Measurements from ENCODE around the gene MEGF11.

MEGF11 gene

DNA sequence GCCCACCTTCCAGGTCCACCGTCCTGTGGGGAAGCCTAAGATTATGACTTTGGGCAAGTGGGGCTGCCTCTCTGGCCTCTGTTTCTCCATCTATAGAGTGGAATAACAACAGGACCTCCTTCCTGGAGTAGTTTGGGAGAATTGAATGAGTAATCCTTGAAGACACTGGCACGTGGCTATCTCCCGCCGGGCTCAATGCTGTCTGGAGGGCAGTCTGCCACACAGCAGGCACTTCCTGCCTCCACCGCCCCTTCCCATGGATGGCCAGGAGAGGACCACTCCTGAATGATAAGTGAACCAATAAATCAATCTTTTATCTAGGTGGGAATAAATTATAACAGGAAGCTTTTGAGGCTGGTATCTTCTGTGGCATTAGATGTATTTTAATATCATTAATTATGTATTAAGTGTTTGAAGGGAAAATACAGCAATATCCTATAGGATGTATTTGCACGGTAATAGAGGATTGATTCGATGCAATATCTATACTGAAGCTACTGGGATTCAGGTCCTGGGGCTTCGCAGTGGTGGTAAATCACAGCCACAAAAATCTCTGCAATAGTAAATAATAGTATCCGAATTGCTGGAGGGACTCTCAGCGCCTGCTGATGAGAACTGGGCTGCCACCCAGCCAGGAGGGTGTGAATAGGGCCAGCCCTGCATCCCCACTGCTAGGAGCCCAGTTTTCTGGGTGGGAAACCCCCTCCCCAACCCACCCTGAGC, 15.9 kb downstream of the MEGF11 start:
- no peak for DNase-seq

DNA sequence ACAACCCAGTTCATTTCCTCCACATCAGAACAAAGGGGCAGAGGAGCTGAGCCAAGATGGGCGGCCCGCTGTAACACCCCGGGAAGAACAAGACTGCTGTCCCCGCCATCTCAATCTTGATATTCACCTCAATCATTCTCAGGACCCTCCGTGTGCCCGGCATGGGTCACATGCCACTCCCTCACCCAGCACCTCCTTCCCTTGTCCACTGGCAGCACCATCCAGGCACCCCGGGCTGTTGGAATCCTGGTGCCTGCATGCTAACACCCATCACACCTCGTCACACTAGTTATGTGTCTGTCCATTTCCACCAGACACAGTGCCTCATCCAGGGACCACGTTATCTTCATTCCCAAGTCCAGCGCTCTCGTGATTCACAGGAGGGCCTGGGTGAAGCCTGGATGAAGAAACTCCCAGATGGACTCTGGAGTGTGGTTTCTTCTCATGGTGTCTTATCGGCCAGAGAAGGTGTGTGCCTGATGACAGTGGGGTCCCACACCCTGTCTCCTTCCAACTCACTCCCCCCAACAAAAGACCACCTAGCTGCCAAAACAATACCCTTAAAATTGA, 16.7 kb downstream of the MEGF11 start:
- no peak for DNase-seq

DNA sequence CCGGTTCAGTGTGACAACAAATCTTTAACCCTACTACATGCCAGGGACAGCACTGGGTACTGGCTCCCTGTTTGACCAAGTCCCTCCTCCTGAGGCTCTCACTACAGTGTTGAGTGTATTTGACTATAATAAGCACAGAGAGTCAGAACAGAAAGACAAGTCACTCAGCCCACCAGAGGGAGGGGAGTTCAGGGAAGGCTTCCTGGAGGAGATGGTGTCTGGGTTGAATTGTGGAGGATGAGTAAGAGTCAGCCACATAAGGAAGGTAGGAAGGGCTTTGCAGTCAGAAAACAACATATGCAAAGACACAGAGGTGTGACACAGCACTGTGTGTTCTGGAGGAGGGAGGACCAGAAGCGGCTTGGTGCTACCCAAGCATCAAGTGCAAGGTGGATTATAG, 17.7 kb downstream of the MEGF11 start:
- no peak for DNase-seq

DNA sequence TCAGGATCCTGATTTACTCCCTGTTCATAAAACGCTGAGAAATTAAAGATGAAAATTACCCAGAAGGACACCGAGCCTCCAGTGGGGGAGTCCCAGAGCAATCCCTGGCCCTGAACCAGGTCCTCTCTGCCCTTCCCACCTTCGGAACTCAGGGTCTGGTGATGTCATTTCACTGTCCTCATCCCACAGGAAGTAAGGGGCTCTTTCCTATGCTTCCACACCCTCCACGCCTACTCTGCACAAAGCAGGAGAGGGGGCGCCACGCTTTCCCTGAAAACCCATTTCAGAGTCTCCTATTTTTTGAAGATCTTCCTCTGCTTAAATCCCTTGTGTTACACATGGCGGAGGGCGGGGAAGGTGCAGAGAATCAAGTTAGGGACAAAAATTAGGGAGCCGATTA, 18.8 kb downstream of the MEGF11 start:
- no peak for DNase-seq

DNA sequence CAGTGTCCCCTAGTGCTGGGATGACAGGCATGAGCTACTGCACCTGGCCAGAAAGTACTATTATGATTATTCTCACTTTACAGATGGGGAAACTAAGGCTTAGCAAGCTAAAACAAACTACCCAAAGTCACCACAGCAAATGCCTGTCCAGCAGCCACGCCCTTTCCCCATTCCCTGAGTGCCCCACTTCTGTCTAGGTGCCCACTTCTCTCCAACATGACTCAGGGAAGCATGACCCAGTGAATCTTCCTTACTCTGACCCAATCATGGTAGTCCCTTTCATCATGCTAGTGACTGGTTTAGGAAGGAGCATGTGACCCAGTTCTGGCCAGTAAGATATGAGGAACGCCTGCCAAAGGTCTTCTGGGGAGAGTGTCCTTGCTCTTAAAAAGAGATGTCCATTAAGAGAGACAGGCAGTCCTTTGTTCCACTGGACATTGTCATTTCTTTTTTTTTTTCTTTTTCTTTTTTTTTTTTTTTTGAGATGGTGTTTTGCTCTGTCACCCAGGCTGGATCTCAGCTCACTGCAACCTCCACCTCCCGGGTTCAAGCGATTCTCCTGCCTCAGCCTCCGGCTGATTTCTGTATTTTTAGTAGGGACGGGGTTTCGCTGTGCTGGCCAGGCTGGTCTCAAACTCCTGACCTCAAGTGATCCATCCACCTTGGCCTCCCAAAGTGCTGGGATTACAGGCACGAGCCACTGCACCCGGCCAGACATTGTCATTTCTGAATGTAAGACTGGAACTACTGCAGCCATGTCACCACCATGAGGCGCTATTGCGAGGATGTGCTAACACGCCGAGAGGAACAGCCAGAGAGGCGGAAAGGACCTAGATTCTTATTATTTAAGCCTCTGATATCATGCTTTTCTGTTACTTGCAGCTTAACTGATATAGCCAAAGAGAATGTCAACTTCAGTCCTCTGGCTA, 19.8 kb downstream of the MEGF11 start:
- DNase-seq = no peak

DNA sequence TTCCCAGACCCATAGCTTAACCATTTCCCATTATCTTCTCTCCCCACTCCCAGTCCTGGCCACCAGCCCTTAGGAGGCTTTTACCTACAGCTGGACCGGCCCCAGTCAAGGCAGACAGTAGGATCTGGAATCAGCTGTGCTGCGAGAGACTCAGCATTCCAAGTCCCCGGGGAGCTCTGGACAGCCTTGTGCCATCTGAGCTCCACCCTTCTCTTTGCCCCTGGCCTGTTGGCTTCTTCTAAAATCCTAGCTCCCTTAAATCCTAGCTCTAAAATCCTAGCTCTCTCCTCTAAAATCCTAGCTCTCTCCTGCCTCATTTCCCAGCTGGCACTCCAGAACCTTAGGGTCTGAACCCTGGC, 21.3 kb downstream of the MEGF11 start:
- no peak for DNase-seq

DNA sequence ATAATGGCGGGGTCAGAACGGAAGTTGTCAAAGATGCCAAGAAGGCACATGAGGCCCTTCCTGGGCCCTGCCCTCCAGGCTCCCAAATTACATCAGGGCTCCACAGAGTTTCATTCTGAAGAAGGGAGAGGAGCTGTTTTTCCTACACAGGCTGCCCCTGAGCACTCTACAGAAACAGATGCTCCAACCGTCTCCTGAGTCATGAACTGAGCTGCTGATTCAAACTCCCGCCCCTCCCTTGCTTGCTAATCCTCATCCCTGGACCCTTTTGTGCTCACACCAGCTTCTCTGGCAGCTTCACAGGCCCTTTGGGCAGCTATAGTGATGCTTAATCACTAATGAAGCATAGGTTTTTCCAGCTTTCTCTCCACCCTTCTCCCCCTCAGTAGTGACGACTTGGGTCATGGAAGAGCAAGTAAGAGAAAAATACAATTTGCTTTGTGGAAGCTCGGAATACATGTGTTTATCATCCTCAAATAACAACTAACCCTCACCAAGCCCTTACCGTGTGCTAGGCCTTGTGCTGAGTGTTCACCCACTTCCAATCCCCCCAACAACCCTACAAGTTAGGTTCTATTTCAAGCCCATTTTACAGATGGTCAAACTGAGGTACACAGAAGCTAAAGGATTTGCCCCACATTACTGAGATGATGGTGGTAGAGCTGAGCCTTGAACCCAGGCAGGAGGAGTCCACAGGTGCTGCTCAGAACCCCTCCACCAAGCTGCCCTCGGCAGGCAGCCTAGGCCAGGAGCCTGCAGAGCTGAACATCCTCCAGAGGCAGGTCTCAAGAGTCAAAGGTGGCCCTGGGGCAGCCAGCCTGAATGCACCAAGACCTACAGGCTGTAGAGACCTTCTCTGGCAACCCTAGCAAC, 21.9 kb downstream of the MEGF11 start:
- no peak for DNase-seq

DNA sequence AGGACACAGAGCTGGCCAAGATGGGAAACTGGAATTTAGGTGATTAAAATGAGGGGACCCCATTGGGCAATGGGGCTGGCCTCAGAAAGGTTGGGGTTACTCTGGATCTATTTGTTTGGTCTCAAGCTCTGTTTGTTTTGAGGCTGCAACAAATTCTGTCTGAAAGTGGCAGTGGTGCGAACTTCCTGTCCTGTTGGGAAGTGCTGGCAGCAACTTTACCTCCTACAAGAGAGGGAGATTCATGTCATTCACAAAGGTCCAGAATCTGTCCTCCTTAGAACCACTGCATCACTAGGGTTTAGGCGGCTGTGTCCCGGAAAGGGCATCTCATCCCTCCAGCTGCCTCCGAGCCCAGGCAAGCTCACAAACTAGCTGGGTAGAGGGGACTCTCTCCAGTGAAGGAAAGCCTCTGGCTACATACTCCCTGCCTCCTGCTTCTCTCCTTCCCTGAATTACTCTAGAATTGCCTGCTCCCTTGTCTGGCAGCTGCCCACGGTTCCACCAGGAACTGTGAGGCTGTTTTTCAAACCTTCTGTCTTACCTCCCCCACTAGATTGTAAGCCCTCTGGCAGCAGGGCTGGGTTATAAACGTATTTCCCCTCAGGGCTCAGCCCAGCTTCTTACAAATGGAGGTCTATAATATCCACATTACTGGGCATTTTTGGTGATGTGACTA, 23.6 kb downstream of the MEGF11 start:
- no peak for DNase-seq

DNA sequence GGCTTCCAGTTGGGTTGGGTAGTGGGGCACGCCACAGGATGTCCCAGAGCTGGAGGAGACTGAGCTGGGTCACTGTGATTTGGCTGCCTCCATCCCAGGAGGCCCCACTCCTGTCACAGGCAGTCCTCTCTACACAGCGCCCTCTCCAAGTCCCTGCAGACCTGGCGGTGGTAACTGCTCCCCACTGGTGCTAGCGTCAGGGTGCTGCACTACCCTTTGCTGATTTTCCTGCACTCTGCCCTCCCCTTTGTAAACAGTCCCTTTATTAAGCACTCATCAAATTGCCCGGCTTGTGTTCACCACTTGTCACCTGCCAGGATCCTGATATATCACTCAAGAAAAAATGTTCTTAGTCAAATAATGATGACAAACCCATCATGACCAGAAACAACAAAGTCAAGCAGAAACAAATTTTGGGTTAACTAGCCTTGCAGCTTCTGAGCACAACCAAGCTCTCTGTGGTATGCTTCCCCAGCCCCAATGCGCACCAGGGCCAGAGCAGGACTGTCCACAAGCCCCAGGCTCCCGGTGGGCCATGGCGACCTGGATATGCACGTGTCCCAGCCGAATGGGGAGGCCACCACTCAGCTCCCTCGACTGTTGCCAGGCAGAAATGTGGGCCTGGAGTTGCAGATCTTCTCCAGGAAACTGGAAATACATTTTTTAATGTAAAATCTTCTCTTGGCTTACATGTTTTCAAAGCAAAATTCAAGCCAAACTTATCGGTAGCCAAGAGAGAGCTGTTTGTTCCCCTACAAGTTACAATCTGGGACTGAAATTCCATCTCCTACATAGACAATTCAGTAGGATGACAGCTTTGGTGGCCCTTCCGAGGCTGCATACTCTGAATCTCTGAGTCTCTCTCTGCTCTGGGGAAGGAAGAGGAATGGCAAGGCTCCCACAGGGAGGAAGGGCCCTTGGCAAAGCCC, 24.5 kb downstream of the MEGF11 start:
- no peak for DNase-seq

DNA sequence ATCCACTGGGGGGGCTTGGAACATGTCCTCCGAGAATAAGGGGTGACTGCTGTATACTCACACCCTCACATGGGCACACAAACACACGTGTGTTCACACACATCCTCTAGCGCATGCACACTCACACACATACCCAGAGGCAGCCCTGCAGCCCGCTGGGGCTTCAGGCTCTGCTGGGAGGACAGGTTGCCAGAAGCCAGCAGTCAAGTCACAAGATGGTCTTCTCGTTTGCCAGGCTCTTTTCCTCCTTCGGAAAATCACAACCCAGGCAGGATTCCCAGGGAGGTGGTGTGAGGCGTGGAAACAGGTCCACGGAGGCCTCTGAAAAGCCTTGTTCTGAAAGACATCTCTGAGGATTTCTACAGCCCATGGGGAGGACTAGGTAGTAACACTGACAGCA, 26.8 kb downstream of the MEGF11 start:
- DNase-seq = no peak

DNA sequence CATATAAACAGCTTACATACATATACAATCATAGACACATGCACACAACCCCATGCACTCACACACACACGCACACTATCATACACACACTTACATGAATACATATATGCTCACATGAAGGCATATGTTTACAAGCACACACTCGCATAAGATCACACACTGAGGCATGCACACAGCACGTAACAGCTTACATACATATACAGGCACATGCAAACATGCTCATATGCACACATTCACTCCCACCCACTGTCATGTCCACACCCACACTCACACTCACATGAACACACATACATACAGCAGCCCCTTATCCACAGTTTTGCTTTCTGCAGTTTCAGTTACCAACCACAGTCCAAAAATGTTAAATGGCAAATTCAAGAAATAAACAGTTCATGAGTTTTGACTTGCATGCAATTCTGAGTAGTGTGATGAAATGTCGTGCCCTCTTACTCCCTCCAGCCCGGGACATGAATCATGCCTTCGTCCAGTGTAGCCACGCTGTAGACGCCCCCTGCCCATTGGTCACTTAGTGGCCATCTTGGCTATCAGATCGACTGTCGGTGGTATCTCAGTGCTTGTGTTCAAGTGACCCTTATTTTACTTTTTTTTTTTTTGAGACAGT, 27.8 kb downstream of the MEGF11 start:
- no peak for DNase-seq

DNA sequence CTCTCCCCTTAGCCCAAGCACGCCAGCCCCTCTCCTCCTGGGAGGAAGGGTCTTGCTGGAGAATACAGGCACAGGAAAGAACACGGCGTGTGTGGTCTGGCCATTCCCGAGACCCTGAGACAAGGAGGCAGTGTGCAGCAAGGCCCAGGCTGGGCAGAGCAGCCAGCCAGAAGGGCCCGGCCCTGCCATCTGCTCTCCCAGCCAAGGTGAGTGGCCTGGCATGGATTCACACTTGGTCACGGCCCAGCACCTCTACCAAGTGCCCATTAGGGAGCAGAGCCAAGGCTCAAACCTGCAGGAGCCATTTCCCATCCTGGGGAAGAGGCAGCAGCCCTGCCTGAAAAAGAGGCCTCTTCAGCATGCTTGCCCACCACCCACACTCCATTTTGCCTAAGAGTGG, 28.6 kb downstream of the MEGF11 start:
- DNase-seq = no peak

DNA sequence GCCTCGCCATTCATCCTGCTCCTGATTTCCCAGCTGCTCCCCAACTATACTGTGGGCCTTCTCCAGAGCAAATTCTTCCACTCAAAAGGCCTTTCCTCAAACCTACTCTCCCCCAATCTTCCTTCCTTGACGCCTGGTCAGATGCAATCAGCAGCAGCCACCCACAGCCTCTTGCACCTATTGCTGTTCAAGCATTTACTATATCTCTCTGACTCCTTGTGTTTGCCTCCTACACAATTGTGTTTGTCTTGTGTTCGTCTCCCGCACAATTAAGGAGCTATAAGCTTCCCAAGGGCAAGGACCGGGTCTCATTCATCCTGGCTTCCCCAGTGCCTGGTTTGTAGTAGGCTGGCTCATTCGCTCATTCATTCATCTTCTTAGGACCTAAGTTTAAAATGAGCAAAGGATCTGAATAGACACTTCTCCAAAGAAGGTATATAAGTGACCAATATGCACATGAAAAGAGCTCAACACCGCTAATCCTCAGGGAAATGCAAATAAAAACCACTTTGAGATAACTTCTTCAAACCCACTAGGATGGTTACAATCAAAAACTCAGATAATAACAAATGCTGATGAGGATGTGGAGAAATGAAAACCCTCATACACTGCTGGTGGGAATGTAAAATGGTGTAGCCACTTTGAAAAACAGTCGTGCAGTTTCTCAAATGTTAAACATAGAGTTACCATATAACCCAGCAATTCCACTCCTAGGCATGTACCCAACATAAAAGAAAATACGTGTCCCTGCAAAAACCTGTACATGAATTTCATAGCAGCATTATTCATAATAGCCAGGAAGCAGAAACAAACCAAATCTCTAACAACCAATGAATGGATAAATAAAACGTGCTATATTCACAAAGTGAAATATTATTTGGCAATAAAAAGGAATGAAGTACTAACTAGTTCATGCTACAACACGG, 31.0 kb downstream of the MEGF11 start:
- DNase-seq = no peak

DNA sequence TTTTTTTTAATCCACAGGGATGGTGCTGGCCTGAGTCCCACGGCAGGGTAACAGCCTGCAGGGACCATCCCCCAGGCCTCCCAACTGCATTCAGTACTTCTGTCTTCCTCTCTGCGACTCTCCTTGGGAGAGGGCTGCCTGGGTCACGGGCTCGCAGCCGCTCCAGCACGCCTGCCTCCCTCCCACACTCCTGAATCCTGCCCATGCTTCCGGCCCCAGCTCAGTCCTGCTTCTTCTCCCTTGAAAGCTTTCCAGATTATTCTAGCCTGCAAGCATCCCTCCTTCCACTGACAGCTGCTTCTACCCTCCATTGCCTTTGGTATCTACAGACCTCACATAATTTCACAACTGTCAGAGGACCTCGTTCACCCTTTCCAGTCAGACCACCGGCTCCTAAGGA, 32.4 kb downstream of the MEGF11 start:
- no peak for DNase-seq

DNA sequence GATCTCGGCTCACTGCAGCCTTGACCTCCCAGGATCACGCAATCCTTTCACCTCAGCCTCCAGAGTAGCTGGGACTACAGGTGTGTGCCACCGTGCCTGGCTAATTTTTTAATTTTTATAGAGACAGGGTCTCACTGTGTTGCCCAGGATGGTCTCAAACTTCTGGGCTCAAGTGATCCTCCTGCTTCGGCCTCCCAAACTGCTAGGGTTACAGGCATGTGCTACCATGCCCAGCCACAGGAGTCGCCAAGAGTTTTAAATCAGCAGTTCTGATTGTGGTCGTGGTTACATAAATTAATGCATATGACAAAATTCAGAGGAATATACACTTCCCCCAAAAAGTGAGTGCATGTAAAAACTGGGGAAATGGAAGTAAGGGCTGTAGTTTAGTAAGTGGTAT, 32.9 kb downstream of the MEGF11 start:
- no peak for DNase-seq

DNA sequence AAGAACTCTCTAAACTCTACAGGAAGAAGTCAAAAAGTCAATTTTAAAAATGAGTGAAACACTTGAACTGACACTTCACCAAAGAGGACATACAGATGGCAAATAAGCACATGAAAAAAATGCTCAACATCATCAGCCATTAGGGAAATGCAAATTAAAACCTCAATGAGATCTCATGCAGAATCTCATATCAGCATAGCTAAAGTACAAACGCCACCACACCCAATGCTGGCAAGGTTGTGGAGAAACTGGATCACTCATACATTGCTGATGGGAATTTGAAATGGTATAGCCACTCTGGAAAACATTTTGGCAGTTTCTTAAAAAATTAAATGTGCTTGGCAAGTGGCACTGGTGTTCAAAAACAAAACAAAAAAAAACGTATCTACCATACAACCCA, 34.2 kb downstream of the MEGF11 start:
- no peak for DNase-seq

DNA sequence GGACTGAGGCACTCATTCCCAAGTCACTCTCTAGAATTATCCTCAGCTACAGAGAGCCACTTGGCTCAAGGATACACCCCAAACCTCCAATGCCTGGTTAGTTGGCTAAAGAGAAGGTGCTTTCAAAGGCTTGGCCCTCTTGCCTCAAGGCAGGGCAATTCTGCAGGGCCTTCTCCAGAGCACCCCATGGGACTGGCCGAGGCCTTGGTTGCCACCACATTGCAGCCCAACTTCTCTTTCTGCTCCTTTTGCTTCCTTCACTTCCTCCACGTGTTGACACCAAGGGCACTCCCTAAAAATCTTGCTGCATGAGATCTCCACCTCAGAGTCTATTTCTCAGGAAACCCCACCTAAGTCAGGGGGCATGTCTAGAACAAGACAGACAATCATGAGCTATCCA, 36.7 kb downstream of the MEGF11 start:
- no peak for DNase-seq

DNA sequence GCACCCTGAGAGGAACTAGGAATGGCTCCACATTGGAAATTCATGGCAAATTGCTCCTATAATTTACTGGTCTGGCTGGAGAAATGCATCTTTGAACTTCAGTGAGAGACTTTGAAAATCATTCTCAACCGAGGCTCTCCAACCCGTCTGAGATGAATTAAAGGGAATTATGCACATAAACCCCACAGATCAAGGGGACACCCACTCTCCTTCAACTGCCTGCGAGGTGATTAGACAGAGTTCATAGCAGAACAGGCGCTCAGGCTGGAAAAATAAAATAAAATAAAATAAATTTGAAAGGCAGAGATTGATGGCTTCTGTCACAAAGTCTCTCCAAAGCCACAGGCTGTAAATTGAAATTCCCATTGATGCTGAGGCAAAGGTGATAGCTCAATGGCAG, 37.7 kb downstream of the MEGF11 start:
- DNase-seq = no peak

DNA sequence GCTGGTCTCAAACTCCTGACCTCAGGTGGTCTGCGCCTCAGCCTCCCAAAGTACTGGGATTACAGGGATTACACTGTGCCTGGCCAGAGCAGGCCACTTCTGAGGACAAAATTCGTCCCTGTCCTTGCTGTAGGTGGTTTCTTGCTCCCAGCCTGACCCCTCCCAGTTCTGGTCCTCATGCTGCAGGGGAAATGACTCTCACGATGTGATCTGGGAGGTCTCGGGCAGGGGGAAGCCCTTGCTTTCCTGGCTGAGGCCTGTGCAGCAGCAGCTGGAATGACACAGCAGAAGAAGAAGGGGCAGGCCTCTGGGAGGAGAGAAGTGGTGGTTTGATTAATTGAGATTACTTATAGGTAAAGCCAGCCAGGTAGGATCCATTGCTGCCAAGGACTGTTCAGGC, 39.3 kb downstream of the MEGF11 start:
- DNase-seq = no peak

DNA sequence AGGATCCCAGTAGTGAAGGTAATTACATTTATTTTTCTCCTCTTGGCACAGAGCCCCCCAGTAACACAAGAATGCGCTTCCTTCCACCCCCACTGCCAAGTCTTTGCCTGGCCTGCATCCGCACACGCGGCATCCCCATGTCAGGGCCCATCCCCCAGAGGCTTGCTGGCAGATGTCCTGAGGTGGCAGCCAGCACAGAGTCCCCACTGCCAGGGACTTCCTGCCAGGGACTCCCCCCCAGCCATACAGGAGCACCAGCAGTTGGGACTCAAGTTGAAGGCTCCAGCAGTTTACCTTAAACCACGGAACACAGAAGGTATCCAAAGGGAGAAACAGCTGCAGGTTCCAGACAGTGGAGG, 41.0 kb downstream of the MEGF11 start:
- DNase-seq = no peak

All from activated CD8-positive, alpha-beta memory T cell treated with anti-CD3 and anti-CD28 coated beads for 24 hours (primary cell).